ENCODE results near the gene MRPL1. TPM values are rescaled to one million over a fixed set of nuclear protein-coding genes. Genes with fewer than 3 reads are reported as not detected.

MRPL1 gene
- total RNA-seq, 1 donor from 2014 or later: 48.5 TPM

DNA sequence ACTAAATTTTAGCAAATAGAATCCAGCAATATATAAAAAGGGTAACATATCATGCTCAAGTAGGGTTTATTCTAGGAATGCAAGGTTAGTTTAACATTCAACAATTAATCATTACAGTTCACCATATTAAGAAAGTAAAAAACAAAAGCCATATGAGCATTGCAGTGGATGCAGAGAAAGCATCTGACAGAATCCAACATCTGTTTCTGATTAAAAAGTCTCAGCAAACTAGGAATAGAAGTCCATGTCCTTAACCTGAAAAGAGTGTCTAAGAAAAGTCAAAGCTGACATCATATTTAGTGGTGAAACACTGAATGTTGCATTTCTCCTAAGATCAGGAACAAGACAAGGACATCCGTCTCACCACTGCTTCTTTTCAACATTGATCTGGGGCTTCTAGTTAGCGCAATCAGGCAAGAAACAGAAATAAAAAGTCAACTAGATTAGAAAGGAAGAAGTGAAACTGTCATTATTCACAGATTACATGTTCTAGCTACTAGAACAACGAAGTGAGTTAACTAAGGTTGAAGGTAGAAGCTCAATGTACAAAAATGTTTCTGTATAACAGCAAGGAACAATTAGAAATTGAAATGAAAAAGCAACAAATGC lies 49.3 kb downstream of the MRPL1 start:
- no peak for DNase-seq (ENCODE audit: low spot score)
- Mint-ChIP-seq H3K27ac (no peak overlapping the region), H3K9me3 (no peaks in the 10 kb centered on the region), H3K27me3 (ENCODE audit: insufficient read depth, low read depth) (no peaks in the 10 kb centered on the region), H3K4me3 (no peak overlapping the region), H3K36me3 (peaks cover 5% of the 10 kb centered on the region), H3K4me1 (no peaks in the 10 kb centered on the region)
- no peaks in the 10 kb centered on the region for H3K9me3 ChIP-seq (ENCODE audit: low read depth)
- no peak overlapping the region for H3K4me2 ChIP-seq
- H3K27me3 ChIP-seq: no peaks in the 10 kb centered on the region
- H3K9ac ChIP-seq: no peak overlapping the region
- H4K20me1 ChIP-seq (ENCODE audit: low read depth): no peaks in the 10 kb centered on the region
- no peaks in the 10 kb centered on the region for H3K4me1 ChIP-seq
- H2AFZ ChIP-seq (replicated peaks): no peak overlapping the region
- H3K27ac ChIP-seq: no peak overlapping the region
- H3K4me3 ChIP-seq: no peak overlapping the region
- H3K36me3 ChIP-seq: no peaks in the 10 kb centered on the region
- no peaks in the 10 kb centered on the region for H3F3A ChIP-seq (ENCODE audit: low read depth)
- no peaks in the 10 kb centered on the region for H3K79me2 ChIP-seq (ENCODE audit: low read depth)
- TF ChIP-seq EZH2phosphoT487 (IDR thresholded peaks at IDR 0.05): no peak
- TF ChIP-seq EZH2 (IDR thresholded peaks at IDR 0.05): no peak
- TF ChIP-seq CTCF (IDR thresholded peaks at IDR 0.05): no peak

DNA sequence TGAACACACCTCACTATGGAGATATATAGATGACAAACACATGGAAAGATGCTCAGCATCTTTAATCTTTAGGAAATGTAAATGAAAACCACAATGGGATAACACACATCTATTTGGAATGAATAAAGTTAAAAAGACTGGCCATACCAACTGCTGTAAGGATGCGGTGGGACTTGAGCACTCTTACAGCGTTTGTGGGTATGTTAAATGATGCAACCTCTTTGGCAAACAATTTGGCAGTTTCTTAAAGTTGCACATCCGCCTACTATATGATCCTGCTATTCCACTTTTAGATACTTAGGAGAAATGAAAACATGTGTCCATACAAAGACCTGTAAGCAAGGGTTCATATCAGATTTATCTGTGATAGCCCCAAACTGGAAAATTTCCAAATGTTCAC lies 50.7 kb downstream of the MRPL1 start:
- no peak overlapping the region for H2AFZ ChIP-seq (replicated peaks)
- Mint-ChIP-seq H3K4me3 (no peak overlapping the region), H3K27me3 (ENCODE audit: insufficient read depth, low read depth) (no peaks in the 10 kb centered on the region), H3K27ac (no peak overlapping the region), H3K36me3 (peaks cover 2% of the 10 kb centered on the region), H3K9me3 (no peaks in the 10 kb centered on the region), H3K4me1 (no peaks in the 10 kb centered on the region)
- no peaks in the 10 kb centered on the region for H3K79me2 ChIP-seq (ENCODE audit: low read depth)
- no peak for DNase-seq (ENCODE audit: low spot score)
- H3K4me2 ChIP-seq: no peak overlapping the region
- H3K9me3 ChIP-seq (ENCODE audit: low read depth): no peaks in the 10 kb centered on the region
- no peak for TF ChIP-seq CTCF (IDR thresholded peaks at IDR 0.05)
- no peak for TF ChIP-seq EZH2 (IDR thresholded peaks at IDR 0.05)
- no peak for TF ChIP-seq EZH2phosphoT487 (IDR thresholded peaks at IDR 0.05)
- H3F3A ChIP-seq (ENCODE audit: low read depth): no peaks in the 10 kb centered on the region
- no peak overlapping the region for H3K27ac ChIP-seq
- H3K4me3 ChIP-seq: no peak overlapping the region
- no peaks in the 10 kb centered on the region for H3K4me1 ChIP-seq
- no peak overlapping the region for H3K9ac ChIP-seq
- no peaks in the 10 kb centered on the region for H3K36me3 ChIP-seq
- no peaks in the 10 kb centered on the region for H3K27me3 ChIP-seq
- no peaks in the 10 kb centered on the region for H4K20me1 ChIP-seq (ENCODE audit: low read depth)

- Histone ChIP-seq H3F3A (ENCODE audit: low read depth) (no peaks in the 10 kb centered on the region), H3K4me2 (no peak overlapping the region), H3K79me2 (ENCODE audit: low read depth) (no peaks in the 10 kb centered on the region), H3K36me3 (no peaks in the 10 kb centered on the region), H3K9me3 (ENCODE audit: low read depth) (no peaks in the 10 kb centered on the region), H3K4me1 (no peaks in the 10 kb centered on the region), H4K20me1 (ENCODE audit: low read depth) (no peaks in the 10 kb centered on the region), H2AFZ (replicated peaks) (no peak overlapping the region), H3K27ac (no peak overlapping the region), H3K4me3 (no peak overlapping the region), H3K9ac (no peak overlapping the region), H3K27me3 (no peaks in the 10 kb centered on the region)
- no peaks in the 10 kb centered on the region for H3K27me3 Mint-ChIP-seq (ENCODE audit: insufficient read depth, low read depth)
- no peaks in the 10 kb centered on the region for H3K36me3 Mint-ChIP-seq
- TF ChIP-seq EZH2 (IDR thresholded peaks at IDR 0.05) (no peak), CTCF (IDR thresholded peaks at IDR 0.05) (no peak), EZH2phosphoT487 (IDR thresholded peaks at IDR 0.05) (no peak)
- H3K4me1 Mint-ChIP-seq: no peaks in the 10 kb centered on the region
- no peaks in the 10 kb centered on the region for H3K9me3 Mint-ChIP-seq
- H3K4me3 Mint-ChIP-seq: no peak overlapping the region
- H3K27ac Mint-ChIP-seq: no peak overlapping the region
- no peak for DNase-seq (ENCODE audit: low spot score)
These were observed 54.4 kb downstream of the MRPL1 start for GRCh38 chr4:77917075-77917474.

All from neural progenitor cell (in vitro differentiated cells).